Measurements from ENCODE around the gene MTA3. TPM values are rescaled to one million over a fixed set of nuclear protein-coding genes. Genes with fewer than 3 reads are reported as not detected.
A peak's percentile ranks its signal among the peaks of the same experiment; 100 is the strongest.

MTA3 gene
- total and polyA plus RNA-seq, 2 donors (not counting 1 experiment from before 2014, with no cell fraction given) = 13.4 to 33.2 TPM

GRCh38 chr2:42791606-42792005, 223.2 kb downstream of the MTA3 start:
- Histone ChIP-seq H3K9ac (ENCODE audit: low read length) (peak overlapping the region; percentile 88), H3K27me3 (replicated peaks in 1 of 4; ENCODE audit: control extremely low read depth in 1 of 4, control insufficient read depth in 3 of 4, insufficient read depth in 4 of 4, low read length in 3 of 4) (no peaks in the 10 kb centered on the region), H3K4me1 (ENCODE audit: control insufficient read depth in 2 of 2, insufficient read depth in 2 of 2, low read length in 2 of 2) (peaks cover 18 to 37% of the 10 kb centered on the region in 2 donors), H3K36me3 (replicated peaks in 1 of 2; ENCODE audit: control extremely low read depth in 1 of 2, control insufficient read depth in 1 of 2, extremely low read depth in 1 of 2, insufficient read depth in 2 of 2, low read length in 1 of 2) (no peaks in the 10 kb centered on the region), H3K9me3 (ENCODE audit: control extremely low read depth in 1 of 3, control insufficient read depth in 2 of 3, insufficient read depth in 1 of 3, low read length in 2 of 3) (no peaks in the 10 kb centered on the region), H3K4me3 (ENCODE audit: control extremely low read depth in 1 of 5, extremely low read depth in 1 of 5, insufficient read depth in 1 of 5, low read depth in 2 of 5, low read length in 4 of 5) (peak overlapping the region in 3 of 5 experiments; percentile 76 to 93 (median 85)), H3K79me2 (ENCODE audit: control insufficient read depth, insufficient read depth, low read length) (peaks cover 35% of the 10 kb centered on the region), H4K20me1 (ENCODE audit: control insufficient read depth, insufficient read depth, low read length, poor library complexity, severe bottlenecking) (no peaks in the 10 kb centered on the region), H2AFZ (ENCODE audit: insufficient read depth, low read depth, low read length, poor library complexity, severe bottlenecking) (peak overlapping the region; percentile 92), H3K27ac (ENCODE audit: low read length in 2 of 2) (peak overlapping the region in 1 of 2 donors; percentile 69), H3K4me2 (replicated peaks; ENCODE audit: low read depth, low read length, poor library complexity, severe bottlenecking) (peak overlapping the region; percentile 90)
- 100% methylated on average over 1 of the region's 4 CpGs for WGBS (ENCODE audit: insufficient coverage)
- Mint-ChIP-seq H3K4me1 (peaks cover 44% of the 10 kb centered on the region), H3K9me3 (ENCODE audit: insufficient read depth) (no peaks in the 10 kb centered on the region), H3K27me3 (no peaks in the 10 kb centered on the region), H3K27ac (peak overlapping the region; percentile 89), H3K4me3 (peak overlapping the region; percentile 87)
- TF ChIP-seq, protein P1, sequence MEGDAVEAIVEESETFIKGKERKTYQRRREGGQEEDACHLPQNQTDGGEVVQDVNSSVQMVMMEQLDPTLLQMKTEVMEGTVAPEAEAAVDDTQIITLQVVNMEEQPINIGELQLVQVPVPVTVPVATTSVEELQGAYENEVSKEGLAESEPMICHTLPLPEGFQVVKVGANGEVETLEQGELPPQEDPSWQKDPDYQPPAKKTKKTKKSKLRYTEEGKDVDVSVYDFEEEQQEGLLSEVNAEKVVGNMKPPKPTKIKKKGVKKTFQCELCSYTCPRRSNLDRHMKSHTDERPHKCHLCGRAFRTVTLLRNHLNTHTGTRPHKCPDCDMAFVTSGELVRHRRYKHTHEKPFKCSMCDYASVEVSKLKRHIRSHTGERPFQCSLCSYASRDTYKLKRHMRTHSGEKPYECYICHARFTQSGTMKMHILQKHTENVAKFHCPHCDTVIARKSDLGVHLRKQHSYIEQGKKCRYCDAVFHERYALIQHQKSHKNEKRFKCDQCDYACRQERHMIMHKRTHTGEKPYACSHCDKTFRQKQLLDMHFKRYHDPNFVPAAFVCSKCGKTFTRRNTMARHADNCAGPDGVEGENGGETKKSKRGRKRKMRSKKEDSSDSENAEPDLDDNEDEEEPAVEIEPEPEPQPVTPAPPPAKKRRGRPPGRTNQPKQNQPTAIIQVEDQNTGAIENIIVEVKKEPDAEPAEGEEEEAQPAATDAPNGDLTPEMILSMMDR (IDR thresholded peaks at IDR 0.05) = no peak
- TF ChIP-seq EZH2 (IDR thresholded peaks at IDR 0.05; ENCODE audit: borderline replicate concordance, insufficient read depth, low read depth, low read length, poor library complexity, severe bottlenecking) = no peak
- ChIA-PET POLR2A (interaction anchor here (0.6 to 6.5 kb wide), 3 partner anchors 19 to 103 kb away, joined by 3 to 82 read pairs (median 6); no protein-coding TSS in a partner anchor), CTCF (interaction anchor here (0.6 to 4.3 kb wide), 8 partner anchors 9 to 437 kb away, joined by 3 to 64 read pairs (median 4); no protein-coding TSS in a partner anchor)
- ATAC-seq (ENCODE audit: low read depth) = no peak
- intact Hi-C loops (cut with micrococcal nuclease) = loop anchor here (1.0 to 5.0 kb wide), 4 partner anchors 35 to 296 kb away; no protein-coding TSS in a partner anchor
- DNase-seq = no peak

- peaks cover 35% of the 10 kb centered on the region for H3K79me2 ChIP-seq (ENCODE audit: control insufficient read depth, insufficient read depth, low read length)
- peaks cover 46% of the 10 kb centered on the region for H3K4me1 Mint-ChIP-seq
- intact Hi-C loops (cut with micrococcal nuclease) = loop anchor here (1.0 to 5.0 kb wide), 4 partner anchors 35 to 297 kb away; no protein-coding TSS in a partner anchor
- WGBS (ENCODE audit: insufficient coverage) = 0% methylated on average over 10 of the region's 18 CpGs
- no peaks in the 10 kb centered on the region for H3K27me3 ChIP-seq (replicated peaks in 1 of 4; ENCODE audit: control extremely low read depth in 1 of 4, control insufficient read depth in 3 of 4, insufficient read depth in 4 of 4, low read length in 3 of 4)
- H2AFZ ChIP-seq (ENCODE audit: insufficient read depth, low read depth, low read length, poor library complexity, severe bottlenecking) = peak overlapping the region; percentile 92
- no peaks in the 10 kb centered on the region for H4K20me1 ChIP-seq (ENCODE audit: control insufficient read depth, insufficient read depth, low read length, poor library complexity, severe bottlenecking)
- H3K9me3 ChIP-seq (ENCODE audit: control extremely low read depth in 1 of 3, control insufficient read depth in 2 of 3, insufficient read depth in 1 of 3, low read length in 2 of 3) = no peaks in the 10 kb centered on the region
- peaks cover 18 to 37% of the 10 kb centered on the region in 2 donors for H3K4me1 ChIP-seq (ENCODE audit: control insufficient read depth in 2 of 2, insufficient read depth in 2 of 2, low read length in 2 of 2)
- H3K4me2 ChIP-seq (replicated peaks; ENCODE audit: low read depth, low read length, poor library complexity, severe bottlenecking) = peak overlapping the region; percentile 90
- H3K4me3 ChIP-seq (ENCODE audit: control extremely low read depth in 1 of 5, extremely low read depth in 1 of 5, insufficient read depth in 1 of 5, low read depth in 2 of 5, low read length in 4 of 5) = peak overlapping the region; percentile 47 to 93 (median 76)
- DNase-seq (peak; percentile 78), ATAC-seq (ENCODE audit: low read depth) (peak; percentile 62)
- ChIA-PET POLR2A (interaction anchor here (0.6 to 6.5 kb wide), 3 partner anchors 18 to 104 kb away, joined by 3 to 82 read pairs (median 6); no protein-coding TSS in a partner anchor), CTCF (interaction anchor here (0.6 to 4.3 kb wide), 8 partner anchors 9 to 437 kb away, joined by 3 to 64 read pairs (median 4); no protein-coding TSS in a partner anchor)
- peak overlapping the region; percentile 89 for H3K27ac Mint-ChIP-seq
- H3K9ac ChIP-seq (ENCODE audit: low read length) = peak overlapping the region; percentile 88
- no peaks in the 10 kb centered on the region for H3K36me3 ChIP-seq (replicated peaks in 1 of 2; ENCODE audit: control extremely low read depth in 1 of 2, control insufficient read depth in 1 of 2, extremely low read depth in 1 of 2, insufficient read depth in 2 of 2, low read length in 1 of 2)
- H3K27ac ChIP-seq (ENCODE audit: low read length in 2 of 2) = peak overlapping the region; percentile 49 to 69
- no peaks in the 10 kb centered on the region for H3K27me3 Mint-ChIP-seq
- H3K4me3 Mint-ChIP-seq = peak overlapping the region; percentile 87
- no peaks in the 10 kb centered on the region for H3K9me3 Mint-ChIP-seq (ENCODE audit: insufficient read depth)
- TF ChIP-seq, protein P1 (IDR thresholded peaks at IDR 0.05) = no peak
- TF ChIP-seq EZH2 (IDR thresholded peaks at IDR 0.05; ENCODE audit: borderline replicate concordance, insufficient read depth, low read depth, low read length, poor library complexity, severe bottlenecking) = no peak
Measured at GRCh38 chr2:42792087-42792582, 223.7 kb downstream of the MTA3 start.

Data from B cell (primary cell).